C1 segment of cervical spinal cord (tissue), 14 donors: ENCODE measurements around the gene CARHSP1.
"Not testable (repeated sequence)": the region's sequence is repeated elsewhere in the genome, so short reads cannot be mapped to it uniquely, and the experiment has no call there.

Source experiments
- DNase-seq, 14 donors: peaks; one replicate each; lab custom pipeline; 2025; lab: John Stamatoyannopoulos, UW

The CARHSP1 gene

GRCh38 chr16:8855972-8856371, 12.8 kb downstream of the CARHSP1 start:
- no peak for DNase-seq

DNA sequence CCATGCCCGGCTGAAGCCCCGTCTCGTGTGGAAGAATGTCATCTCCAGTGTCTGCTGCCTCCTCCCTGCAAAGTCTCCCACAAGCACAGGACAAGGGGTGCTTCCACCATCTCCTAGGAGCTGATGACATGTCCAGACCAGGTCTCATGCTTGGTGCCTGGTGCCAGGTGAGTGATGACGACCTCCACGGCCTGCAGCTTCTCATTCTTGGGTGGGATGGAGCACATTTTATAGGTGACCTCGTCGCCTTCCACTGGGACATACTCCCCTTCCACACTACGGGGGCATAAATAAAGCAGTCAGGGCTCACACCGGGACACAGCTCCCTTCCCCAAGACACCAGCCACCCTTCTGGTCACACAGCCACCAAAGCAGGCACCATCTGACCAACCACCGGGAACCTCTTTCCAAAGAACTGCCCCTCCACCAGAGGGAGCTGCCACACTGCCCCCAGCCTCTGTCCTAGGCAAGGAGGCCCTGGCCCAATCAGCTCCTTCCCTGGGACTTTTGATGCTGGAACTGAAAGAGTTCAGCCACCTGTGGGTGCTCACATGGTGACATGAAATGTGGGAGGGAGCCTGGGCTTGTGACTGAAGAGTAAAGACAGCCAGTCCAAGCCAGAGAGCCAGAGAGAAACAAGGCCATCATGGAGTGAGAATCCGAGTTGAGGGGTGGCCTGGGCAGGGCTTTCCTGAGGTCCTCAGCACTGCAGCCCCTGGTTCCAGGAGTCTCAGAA, 13.6 kb downstream of the CARHSP1 start:
- DNase-seq: no peak

DNA sequence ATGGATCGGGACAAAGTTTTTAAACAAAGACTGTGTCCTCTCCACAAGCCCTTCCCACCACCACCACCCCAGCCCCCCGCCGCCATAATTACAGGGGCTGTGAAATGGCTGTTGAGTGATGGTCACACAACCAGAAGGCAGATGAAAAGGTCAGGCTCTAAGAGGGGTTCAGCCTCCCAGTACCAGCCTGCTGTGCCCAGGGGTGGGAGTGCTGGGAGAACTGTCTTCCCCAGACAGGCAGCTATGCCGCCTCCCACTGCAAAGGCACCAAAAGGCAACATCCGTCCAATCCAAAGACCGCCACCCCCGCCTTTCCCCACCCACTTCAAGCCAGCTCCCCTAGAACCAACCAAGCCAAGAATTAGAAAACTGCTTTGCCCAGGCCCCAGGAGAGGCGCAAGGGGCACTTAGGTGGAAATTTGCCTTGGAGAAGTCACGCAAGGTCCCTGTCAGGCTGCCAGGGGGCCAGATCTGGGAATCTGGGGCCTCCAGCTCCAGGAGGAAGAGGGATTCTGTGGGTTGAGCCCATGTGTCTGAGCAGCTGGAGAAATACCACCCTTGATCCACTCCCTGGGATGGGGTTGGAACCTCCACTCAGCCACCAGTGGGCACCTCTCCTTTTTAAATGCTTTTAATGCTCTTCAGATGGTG, 14.4 kb downstream of the CARHSP1 start:
- no peak for DNase-seq

- no peak for DNase-seq
Observed at GRCh38 chr16:8853611-8854010, 15.2 kb downstream of the CARHSP1 start.

DNA sequence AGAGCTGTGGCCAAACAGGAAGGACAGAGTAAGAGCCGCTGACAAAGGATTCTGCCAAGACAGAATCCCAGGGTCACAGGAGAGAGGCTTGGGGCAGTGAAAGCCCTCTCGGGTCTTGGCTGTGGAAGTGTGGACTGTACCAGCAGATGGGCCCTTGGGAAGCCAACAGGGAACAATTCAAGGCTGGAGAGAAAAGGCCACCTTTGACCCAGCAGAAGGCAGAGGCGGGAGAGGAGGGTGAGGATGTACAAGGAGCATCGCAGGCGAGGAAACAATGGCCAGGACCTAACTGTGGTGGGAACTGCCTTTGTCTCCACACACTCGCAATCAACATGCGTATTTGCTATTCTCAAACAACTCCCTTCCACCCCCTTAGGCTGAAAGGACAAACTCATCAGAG, 15.7 kb downstream of the CARHSP1 start:
- DNase-seq: no peak

DNA sequence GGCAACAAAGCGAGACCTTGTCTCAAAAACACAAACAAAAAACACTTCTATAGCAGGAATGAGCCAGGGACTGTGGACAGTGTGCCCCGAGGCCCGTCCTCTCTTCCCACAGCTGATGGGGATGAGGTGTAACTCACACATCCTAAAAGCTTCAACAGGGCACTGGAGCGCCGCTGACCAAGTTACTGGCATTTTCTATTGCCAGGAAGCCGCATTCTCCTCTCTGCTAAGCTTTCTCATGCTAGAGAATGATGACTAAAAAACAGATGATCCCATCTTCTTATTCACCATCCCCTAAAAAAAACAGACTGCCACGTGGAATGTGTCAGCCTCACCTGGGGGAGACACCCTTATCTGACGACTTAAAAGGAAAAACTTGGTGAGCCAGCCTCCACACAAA, 16.3 kb downstream of the CARHSP1 start:
- DNase-seq: no peak

GRCh38 chr16:8851761-8852403, 16.9 kb downstream of the CARHSP1 start:
- DNase-seq: no peak

DNA sequence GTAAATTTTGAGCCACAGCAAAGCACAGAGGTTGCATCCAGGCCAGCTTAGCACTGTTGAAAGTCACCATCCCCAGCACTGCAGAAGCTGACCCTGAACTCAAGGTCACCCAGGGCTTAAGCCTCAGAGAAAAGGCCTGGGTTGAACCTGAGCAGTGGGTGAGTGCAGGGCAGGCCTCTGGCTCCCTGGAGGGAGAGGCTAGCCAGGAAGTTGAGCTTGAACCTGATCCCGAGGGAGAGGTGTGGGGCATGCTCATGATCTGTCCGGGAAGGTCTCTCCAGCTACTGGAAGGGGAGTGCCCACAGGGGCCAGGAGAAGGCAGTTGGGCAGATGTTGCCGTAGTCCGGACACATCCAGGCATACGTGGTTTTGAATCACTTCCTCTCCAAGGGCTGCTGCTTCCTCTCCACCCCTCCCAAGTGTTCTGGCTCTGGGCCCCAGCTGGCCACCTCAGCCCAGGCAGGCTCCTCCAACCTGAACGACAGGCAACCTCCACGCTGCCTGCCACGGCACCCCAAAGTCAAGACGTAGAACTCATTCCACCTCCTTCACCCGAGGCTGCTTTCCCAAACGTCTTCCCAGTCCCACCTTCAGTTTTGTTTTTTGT, 18.4 kb downstream of the CARHSP1 start:
- DNase-seq: no peak

DNA sequence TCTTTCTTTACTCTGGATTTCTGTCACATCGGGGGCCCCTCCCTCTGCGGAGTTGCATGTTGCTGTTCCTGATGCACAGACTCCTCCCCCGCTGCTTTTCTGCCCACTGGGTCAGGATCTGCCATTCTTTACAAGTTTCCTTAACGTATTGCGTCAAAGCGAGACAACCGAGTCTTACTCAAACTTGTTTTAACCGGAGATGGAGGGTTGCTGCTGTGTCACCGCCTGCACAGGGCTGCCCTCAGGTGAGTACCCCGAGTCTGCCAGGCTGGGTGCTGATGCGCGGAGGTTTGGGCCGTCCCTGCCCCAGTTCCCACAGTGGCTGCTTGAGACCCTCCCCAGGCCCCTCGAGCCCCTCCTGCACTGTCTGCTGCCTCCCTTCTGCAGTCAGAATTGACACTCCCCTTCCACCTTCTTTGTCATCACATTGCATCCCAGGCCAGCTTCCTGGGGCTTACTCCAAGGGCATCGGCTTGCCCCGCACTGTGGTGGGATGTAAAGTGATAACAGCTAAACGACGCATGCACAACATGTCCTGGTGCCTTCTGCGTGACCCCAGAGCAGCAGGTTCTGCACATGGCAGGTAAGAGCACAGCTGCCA, 19.3 kb downstream of the CARHSP1 start:
- no peak for DNase-seq

GRCh38 chr16:8848939-8849391, 19.8 kb downstream of the CARHSP1 start:
- no peak for DNase-seq

GRCh38 chr16:8848231-8848938, 20.4 kb downstream of the CARHSP1 start:
- no peak for DNase-seq

DNA sequence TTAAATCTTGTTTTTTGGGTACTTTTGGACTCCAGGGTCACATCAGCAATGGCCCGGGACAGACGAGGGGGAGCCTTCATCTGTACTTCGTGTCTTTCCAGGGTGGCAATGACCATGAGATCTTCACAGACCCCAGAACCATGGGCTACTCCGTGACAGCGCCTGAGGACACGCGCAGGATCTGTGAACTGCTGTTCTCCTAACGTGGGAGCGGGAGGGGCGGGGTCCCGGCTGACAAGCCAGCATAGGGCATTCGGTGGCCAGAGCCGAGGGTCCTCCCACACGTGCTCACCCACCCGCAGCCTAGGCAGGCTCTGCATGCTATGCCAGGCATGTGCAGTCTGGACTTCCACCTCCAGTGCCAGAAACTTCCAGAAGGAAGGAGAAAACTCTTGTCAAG, 21.2 kb downstream of the CARHSP1 start:
- DNase-seq: no peak

- DNase-seq: no peak
Observed at GRCh38 chr16:8847145-8847544, 21.7 kb downstream of the CARHSP1 start.

- DNase-seq: no peak
Observed at GRCh38 chr16:8846401-8846932, 22.3 kb downstream of the CARHSP1 start.

DNA sequence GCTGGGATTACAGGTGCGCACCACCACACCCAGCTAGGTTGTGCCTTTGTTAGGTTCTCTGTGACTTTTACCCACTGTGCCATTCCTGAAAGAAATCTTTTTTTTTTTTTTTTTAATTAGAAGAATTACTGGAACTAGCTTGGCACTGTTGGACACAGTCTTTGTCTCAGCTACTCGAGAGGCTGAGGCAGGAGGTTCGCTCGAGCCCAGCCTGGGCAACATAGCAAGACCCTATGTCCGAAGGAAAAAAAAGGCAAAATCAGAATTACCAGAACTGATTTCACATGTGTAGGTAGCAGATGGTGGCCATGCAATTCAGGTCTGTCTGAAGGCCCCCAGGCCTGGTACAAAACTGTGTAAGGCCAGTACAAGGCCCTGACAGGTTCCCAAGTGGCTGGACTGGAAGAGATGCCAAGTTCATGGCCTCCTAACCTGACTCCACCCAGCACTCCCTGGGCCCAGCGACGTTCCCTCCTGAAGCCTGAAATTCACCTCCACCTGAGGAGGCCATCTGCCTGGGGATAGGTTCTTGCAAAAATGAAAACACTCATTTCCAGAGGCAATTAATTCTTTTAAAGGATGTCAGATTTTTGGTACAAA, 23.0 kb downstream of the CARHSP1 start:
- no peak for DNase-seq

GRCh38 chr16:8843296-8843695, 25.5 kb downstream of the CARHSP1 start:
- DNase-seq: not testable (repeated sequence)

- not testable (repeated sequence) for DNase-seq
Observed at GRCh38 chr16:8842016-8842415, 26.8 kb downstream of the CARHSP1 start.

GRCh38 chr16:8837594-8837993, 31.2 kb downstream of the CARHSP1 start:
- not testable (repeated sequence) for DNase-seq

DNA sequence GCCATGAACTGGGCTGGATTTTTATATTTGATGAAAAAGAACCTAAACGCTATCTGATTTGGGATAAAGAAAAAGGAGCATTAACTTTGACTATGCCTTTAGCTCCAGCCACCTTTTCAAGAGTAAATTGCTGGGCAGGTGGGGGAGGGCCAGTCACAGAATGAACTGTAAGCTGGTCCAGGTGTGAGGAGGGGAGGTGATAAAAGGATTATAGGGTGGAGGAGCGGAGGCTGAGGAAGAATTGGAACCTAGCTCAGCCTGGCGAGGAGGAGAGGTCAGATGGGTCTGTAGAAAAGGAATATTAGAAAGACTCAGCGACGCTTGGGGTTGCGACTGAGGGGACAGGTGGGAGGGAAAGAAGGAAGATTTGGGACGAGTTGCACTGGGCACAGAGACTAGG, 32.0 kb downstream of the CARHSP1 start:
- DNase-seq: not testable (repeated sequence)

GRCh38 chr16:8832717-8833105, 36.1 kb downstream of the CARHSP1 start:
- no peak for DNase-seq
